ENCODE measurements around the gene OOEP. TPM values are rescaled to one million over a fixed set of nuclear protein-coding genes. Genes with fewer than 3 reads are reported as not detected.

Gene OOEP
- total and polyA plus RNA-seq, 7 donors, result 0.15 TPM; not detected in 6

- no peak for ATAC-seq
- no peaks in the 10 kb centered on the region for H3K4me1 ChIP-seq
- H3K9me3 ChIP-seq, result no peaks in the 10 kb centered on the region
- no peaks in the 10 kb centered on the region for H3K27me3 ChIP-seq (ENCODE audit: insufficient read depth in 3 of 3, low read length in 2 of 3)
- WGBS, 3 donors, result 64 to 75% (median 74%) methylated on average over 3 of the region's 3 CpGs
- intact Hi-C loops (cut with DNase I), result no loop called here
- no peak for DNase-seq
- no peak overlapping the region for H3K4me3 ChIP-seq
- TF ChIP-seq CTCF (IDR thresholded peaks at IDR 0.05), result no peak
- H3K27ac ChIP-seq, result no peak overlapping the region
- H3K36me3 ChIP-seq (ENCODE audit: insufficient read depth in 1 of 2, low read depth in 1 of 2), result no peaks in the 10 kb centered on the region
These were observed 7.5 kb upstream of the OOEP start for GRCh38 chr6:73377225-73377624.

- H3K9me3 ChIP-seq, result no peaks in the 10 kb centered on the region
- H3K4me1 ChIP-seq, result no peaks in the 10 kb centered on the region
- intact Hi-C loops (cut with DNase I), result no loop called here
- H3K4me3 ChIP-seq, result no peak overlapping the region
- H3K36me3 ChIP-seq (ENCODE audit: insufficient read depth in 1 of 2, low read depth in 1 of 2), result no peaks in the 10 kb centered on the region
- WGBS, 3 donors, result 63 to 68% (median 67%) methylated on average over 1 of the region's 1 CpG
- DNase-seq (no peak), ATAC-seq (no peak)
- no peak overlapping the region for H3K27ac ChIP-seq
- no peak for TF ChIP-seq CTCF (IDR thresholded peaks at IDR 0.05)
- H3K27me3 ChIP-seq (ENCODE audit: insufficient read depth in 3 of 3, low read length in 2 of 3), result no peaks in the 10 kb centered on the region
These were observed 5.5 kb upstream of the OOEP start for GRCh38 chr6:73375216-73375615.

GRCh38 chr6:73372516-73372915, 2.8 kb upstream of the OOEP start:
- no peak overlapping the region for H3K4me3 ChIP-seq
- intact Hi-C loops (cut with DNase I), result no loop called here
- no peak for DNase-seq
- H3K27ac ChIP-seq, result no peak overlapping the region
- TF ChIP-seq CTCF (IDR thresholded peaks at IDR 0.05), result no peak
- no peaks in the 10 kb centered on the region for H3K27me3 ChIP-seq (ENCODE audit: insufficient read depth in 3 of 3, low read length in 2 of 3)
- ATAC-seq, result no peak
- no peaks in the 10 kb centered on the region for H3K9me3 ChIP-seq
- WGBS, 3 donors, result 75 to 80% (median 77%) methylated on average over 10 of the region's 10 CpGs
- no peaks in the 10 kb centered on the region for H3K36me3 ChIP-seq (ENCODE audit: insufficient read depth in 1 of 2, low read depth in 1 of 2)
- no peaks in the 10 kb centered on the region for H3K4me1 ChIP-seq

GRCh38 chr6:73371984-73372383, 2.3 kb upstream of the OOEP start:
- no peaks in the 10 kb centered on the region for H3K36me3 ChIP-seq (ENCODE audit: insufficient read depth in 1 of 2, low read depth in 1 of 2)
- ATAC-seq, result no peak
- 96 to 97% (median 97%) methylated on average over 4 of the region's 4 CpGs for WGBS, 3 donors

More at GRCh38 chr6:73371984-73372383, 2.3 kb upstream of the OOEP start:
- Histone ChIP-seq H3K4me1 (no peaks in the 10 kb centered on the region), H3K9me3 (no peaks in the 10 kb centered on the region), H3K27ac (no peak overlapping the region), H3K4me3 (no peak overlapping the region), H3K27me3 (ENCODE audit: insufficient read depth in 3 of 3, low read length in 2 of 3) (no peaks in the 10 kb centered on the region)
- no peak for TF ChIP-seq CTCF (IDR thresholded peaks at IDR 0.05)
- intact Hi-C loops (cut with DNase I), result no loop called here
- no peak for DNase-seq

Measured in psoas muscle (tissue), 8 donors.